Stimulated activated CD8-positive, alpha-beta memory T cell treated with anti-CD3 and anti-CD28 coated beads, Interleukin-4, amount 100 ng/mL, for 4 hours (primary cell): Measurements from ENCODE around the gene TLN1.

Experiments
- DNase-seq, 2 donors: peaks; one replicate each; pipeline ENCODE4 v3.0.0-alpha.2; 2020; ENCODE audit warnings: low read depth in 2 of 2, low spot score in 1 of 2

TLN1 gene

GRCh38 chr9:35688558-35689541 is 43.1 kb downstream of the TLN1 start:
- DNase-seq, result no peak

GRCh38 chr9:35687972-35688557 is 43.9 kb downstream of the TLN1 start:
- DNase-seq, result no peak

- no peak for DNase-seq
Observed at GRCh38 chr9:35687306-35687705, 44.7 kb downstream of the TLN1 start.

- DNase-seq, result no peak
Observed at GRCh38 chr9:35686222-35687203, 45.5 kb downstream of the TLN1 start.

DNA sequence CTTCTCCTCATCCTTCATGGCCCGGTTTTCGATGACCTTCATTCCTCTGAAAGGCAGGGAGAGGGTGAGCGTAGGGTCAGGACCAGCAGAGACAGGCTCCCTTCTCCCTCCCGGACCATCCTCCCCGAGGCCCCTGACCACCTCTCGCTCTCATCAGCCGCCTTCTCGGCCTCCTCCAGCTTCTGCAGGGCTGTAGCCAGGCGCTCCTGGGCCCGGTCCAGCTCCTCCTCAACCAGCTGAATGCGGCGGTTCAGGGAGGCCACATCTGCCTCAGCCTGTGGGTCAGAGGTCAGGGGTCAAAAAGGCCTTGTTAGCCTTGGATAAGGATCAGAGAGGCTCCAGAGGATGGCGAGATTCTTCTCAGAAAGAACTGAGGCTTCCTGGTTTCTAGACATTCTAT is 46.5 kb downstream of the TLN1 start:
- DNase-seq, result no peak

DNA sequence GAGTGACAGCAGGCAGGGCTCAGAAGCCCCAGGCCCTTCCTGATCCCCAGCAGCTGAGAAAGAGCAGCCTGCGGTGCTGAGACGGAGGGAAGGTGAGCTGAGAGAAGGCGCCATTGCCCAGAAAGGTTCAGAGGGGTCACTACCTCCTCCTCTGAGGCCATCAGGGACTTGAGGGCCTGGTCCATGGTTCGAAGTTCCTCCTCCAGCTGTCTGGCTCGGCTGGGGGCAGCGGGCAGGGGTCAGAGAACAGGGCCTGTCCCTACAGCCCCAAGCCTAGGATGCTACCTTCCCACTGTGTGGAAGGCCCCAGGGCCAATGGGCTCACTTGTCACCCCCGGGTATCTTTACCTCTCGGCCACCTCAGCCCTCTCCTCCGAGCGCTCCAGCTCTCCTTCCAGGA is 47.1 kb downstream of the TLN1 start:
- DNase-seq, result no peak

GRCh38 chr9:35683323-35683722 is 48.7 kb downstream of the TLN1 start:
- DNase-seq, result no peak

- DNase-seq, result no peak
Observed at GRCh38 chr9:35682520-35683315, 49.3 kb downstream of the TLN1 start.

GRCh38 chr9:35682051-35682450 is 49.9 kb downstream of the TLN1 start:
- DNase-seq, result no peak

DNA sequence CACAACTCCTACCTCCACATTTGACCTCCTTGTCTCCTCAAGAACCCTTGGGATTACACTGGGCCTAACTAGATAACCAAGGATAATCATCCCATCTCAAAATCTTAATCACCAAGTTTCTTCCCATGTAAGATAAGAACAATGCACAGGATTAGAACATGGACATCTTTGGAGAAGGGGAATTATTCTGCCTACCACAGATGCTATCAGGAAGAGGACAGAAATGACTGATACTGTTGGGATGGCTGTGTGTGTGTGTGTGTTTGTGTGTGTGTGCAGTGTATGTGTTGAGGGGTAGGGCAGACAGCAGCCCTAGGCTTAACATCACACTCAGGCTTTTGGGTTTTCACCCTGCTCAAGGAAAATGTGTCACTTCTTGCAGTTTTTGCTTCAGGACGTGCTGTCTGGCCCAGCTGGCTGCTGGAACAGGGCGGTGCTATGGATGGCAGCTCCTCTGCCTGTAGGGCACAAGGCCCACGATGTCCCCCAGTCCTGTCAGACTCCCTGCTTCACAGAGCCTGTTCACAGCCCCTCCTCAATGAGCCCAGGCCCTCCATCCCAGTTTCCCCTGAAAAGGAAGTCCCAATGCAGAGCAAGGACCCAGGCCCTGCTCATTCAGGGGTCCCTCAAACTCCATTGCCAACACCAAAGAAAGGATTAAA is 50.5 kb downstream of the TLN1 start:
- DNase-seq, result no peak

GRCh38 chr9:35680331-35681105 is 51.5 kb downstream of the TLN1 start:
- no peak for DNase-seq

DNA sequence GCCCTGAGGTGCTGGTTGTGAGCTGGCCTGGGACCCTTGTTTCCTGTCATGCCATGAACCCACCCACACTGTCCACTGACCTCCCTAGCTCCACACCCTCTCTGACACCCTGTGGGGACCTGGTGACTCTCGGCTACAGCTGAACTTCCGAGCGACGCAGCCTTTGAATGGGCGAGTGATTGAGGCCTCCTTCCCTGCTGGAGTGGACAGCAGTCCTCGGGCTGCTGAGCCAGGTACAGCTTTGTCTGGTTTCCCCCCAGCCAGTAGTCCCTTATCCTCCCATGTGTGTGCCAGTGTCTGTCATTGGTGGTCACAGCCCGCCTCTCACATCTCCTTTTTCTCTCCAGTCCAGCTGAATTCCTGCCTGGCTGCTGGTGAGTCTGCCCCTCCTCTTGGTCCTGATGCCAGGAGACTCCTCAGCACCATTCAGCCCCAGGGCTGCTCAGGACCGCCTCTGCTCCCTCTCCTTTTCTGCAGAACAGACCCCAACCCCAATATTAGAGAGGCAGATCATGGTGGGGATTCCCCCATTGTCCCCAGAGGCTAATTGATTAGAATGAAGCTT is 52.1 kb downstream of the TLN1 start:
- DNase-seq, result no peak

DNA sequence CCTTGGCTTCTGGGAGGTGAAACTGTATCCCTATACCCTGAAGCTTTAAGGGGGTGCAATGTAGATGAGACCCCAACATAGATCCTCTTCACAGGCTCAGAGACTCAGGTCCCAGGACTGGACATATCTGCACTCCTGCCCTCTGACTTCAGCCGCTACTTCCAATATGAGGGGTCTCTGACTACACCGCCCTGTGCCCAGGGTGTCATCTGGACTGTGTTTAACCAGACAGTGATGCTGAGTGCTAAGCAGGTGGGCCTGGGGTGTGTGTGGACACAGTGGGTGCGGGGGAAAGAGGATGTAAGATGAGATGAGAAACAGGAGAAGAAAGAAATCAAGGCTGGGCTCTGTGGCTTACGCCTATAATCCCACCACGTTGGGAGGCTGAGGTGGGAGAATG is 52.9 kb downstream of the TLN1 start:
- DNase-seq, result no peak

GRCh38 chr9:35675732-35676392 is 56.1 kb downstream of the TLN1 start:
- DNase-seq, result no peak

- DNase-seq, result no peak
Observed at GRCh38 chr9:35675204-35675603, 56.8 kb downstream of the TLN1 start.

GRCh38 chr9:35674025-35674361 is 58.0 kb downstream of the TLN1 start:
- DNase-seq, result no peak

GRCh38 chr9:35673132-35674024 is 58.6 kb downstream of the TLN1 start, which contains the start of gene CA9:
Gene CA9 (plus strand): TSS chr9:35673928. CDS start chr9:35673960, 32 bp downstream.
- DNase-seq, result no peak
